8988T (cell line): Measurements from ENCODE around the gene RTP1.
"Not testable (repeated sequence)": the region's sequence is repeated elsewhere in the genome, so short reads cannot be mapped to it uniquely, and the experiment has no call there.

Experiments
- DNase-seq: peaks from one replicate; pipeline ENCODE4 v3.0.0; 2011

RTP1 gene

GRCh38 chr3:187199463-187200050, 2.3 kb downstream of the RTP1 start:
- DNase-seq = not testable (repeated sequence)

GRCh38 chr3:187205683-187206082, 8.4 kb downstream of the RTP1 start:
- DNase-seq = no peak

GRCh38 chr3:187207062-187207461, 9.8 kb downstream of the RTP1 start:
- no peak for DNase-seq

DNA sequence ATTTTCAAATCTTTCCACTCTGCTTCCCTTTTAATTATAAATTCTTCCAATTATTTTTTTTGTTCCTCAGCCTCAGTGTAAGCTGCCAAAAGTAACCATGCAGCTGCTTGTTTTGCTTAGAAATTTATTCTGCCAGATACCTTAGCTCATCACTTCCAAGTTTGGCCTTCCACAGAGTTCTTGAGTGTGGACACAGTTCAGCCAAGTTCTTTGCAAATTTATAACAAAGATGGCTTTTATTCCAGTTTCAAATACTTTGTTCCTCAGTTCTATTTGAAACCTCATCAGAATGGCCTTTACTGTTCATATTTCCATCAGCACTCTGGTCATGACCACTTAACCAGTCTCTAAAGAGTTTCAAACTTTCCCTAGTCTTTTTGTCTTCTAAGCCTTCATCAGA, 10.3 kb downstream of the RTP1 start:
- DNase-seq = no peak

DNA sequence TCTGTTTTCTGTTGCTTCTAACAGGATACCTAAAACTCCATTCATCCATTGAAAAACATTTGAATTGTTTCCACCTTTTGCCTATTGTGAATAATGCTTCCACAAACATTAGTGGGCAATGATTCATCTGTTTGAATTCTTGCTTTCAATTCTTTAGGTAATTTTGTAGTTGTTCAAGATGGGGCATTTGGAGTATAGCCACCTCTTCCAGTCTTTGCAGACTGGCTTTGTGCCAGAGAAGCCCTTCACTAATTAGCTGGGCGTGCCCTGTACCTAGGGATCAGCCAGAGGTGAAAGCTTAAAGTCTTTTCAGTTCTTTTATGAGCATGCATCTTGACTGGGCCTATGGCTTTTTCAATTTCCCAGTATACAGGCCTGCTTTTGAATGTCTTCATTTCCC, 10.9 kb downstream of the RTP1 start:
- DNase-seq = no peak

DNA sequence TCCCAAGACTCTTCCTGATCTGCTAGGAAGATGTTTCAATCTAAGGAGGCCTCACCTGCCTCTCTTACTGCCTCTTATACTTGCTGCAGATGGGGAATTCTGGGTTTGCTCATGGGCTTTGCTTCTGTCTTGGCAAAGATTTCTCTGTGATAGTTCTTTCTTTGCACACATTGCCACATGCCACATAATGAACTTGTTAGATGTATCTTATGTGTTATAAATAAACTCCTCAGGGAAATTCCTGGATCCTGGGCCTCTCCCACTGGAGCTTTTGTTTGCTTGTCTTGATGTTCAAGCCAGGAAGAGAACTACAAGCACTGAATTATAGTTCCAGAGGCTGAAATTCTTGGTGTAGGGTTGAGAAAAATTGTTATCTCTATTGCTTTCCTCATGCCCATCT, 12.2 kb downstream of the RTP1 start:
- no peak for DNase-seq

- no peak for DNase-seq
These were observed 12.8 kb downstream of the RTP1 start for GRCh38 chr3:187210091-187210490.

DNA sequence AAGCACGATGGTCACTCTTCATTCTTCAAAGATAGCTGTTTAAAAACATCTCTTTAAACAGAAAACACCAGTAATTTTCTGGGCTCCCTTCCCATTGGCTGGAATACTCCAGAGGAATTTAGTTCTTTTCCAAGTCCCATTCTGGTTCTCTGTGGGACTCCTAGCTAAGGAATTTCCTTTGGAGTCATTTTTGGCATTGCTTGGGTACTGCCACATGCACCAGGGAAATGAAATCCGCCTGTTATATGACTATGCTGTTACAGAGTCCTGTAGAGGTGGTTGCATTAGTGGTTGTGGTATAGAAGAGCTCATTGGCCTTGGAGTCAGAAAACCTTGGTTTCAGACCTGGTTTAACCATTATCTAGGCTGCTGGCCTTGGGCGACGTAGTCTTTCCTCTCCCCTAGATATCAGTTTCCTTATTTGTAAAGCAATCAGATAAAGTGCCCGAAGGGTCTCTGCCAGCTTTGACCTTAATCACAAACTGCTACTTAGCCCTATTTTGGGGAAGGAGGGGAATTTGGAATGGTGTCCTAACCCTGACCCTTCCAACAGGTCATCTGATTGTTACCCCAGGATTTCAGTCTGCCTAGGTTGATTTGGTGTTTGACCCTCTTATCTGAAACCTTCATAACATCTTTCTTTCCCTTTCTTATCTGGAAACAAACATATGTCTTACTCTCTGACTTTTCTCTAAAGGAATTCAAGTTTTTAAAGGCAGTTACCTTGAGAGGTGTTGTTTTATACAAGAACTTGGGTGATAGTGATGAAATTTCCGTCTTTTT, 13.4 kb downstream of the RTP1 start:
- DNase-seq = no peak

DNA sequence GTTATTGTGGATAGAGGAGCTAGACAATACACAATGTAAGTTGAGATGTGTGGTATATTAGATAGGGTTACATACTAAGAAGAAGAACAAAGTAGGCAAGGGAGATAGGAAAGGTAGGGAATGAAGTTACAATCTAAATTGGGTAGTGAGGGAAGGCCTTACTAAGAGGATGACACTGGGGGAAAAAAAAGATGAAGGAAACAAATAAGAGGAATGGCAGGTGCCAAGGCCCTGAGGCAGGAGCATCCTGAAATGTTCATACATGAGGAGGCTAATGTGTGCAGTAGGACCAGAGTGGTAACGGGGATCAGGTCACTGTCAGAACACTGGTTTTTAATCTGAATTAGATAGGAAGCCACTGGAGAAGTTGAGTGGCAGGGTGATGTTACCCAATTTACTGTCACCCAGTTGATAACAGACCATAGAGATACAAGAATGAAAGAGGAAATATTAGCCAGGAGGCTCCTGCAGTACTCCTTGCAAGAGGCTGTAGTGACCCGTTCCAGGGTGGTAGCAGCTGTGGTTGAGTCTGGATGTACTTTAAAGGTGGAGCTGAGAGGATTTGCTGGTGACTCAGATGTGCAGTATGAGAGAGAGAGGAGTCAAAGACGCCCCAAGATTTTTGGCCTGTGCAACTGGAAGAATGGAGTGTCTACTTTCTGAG, 14.4 kb downstream of the RTP1 start:
- no peak for DNase-seq

DNA sequence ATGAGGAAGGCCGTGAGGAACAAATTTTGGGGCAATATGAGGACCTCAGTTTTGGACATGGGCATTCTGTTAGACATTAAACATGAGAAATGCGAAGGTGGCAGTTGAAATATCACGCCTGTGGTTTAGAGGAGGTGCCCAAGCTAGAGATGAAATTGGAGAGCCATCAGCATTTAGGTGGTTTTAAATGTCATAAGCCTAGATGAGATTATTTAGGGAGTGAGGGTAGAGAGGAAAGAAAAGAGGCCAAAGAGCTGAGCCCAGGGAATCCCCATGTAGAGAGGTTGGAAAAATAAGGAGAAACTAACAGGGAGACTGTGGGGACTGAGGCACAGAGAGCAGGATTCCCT, 14.9 kb downstream of the RTP1 start:
- DNase-seq = no peak

- no peak for DNase-seq
These were observed 15.4 kb downstream of the RTP1 start for GRCh38 chr3:187212705-187213104.

DNA sequence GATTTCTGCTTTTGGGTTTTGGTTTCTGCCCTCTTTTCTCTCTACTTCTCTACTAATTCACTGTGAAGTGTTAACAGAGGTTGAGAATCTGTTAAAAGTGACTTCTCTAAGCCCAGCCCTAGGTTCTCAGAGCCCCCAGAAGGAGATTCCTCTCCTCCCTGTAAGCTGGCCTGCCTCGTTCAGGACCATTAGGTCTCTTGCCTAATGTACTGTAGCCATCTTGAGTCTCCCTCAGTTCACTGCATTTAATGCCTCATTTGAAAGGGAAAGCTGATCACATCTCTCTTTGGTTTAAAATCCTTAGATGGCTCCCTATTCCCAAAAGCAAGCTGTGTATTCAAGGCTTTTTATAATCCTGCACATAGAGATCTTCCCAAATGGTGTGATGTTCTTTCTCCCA, 16.3 kb downstream of the RTP1 start:
- no peak for DNase-seq

DNA sequence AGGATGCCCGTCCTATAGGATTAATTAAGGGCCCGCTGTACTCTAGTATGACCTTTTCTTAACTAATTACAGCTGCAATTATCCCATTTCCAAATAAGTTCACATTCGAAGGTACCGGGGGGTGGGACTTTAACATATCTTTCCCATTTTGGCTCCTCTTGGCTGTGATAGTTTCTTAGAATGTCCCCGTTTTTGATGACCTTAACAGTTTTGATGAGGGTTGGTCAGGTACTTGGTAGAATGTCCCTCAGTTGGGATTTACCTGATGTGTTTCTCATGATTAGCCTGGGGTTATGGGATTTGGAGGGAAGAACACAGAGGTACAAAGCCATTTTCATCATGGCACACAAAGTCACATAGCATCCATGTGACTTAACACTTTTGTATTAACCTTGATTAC, 18.2 kb downstream of the RTP1 start:
- no peak for DNase-seq

- no peak for DNase-seq
These were observed 25.5 kb downstream of the RTP1 start for GRCh38 chr3:187222801-187223200.

DNA sequence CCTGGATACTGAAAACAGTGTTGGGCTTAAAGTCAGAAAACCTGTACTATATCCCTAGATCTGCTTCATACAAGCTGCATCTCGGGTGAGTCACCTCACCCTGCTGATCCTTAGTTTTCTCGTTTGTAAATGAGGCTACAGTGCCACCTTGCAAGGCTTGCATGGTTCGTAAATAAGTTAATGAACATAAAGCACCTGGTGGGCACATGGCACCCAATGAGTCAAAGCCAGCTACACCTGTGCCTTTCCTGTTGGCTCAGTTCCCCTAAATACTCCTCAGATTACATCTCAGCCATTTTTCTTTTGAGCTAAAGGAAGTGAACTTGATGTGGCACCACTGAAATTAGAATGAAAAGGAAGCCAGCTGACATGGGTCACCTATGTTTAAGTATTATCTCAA, 26.5 kb downstream of the RTP1 start:
- no peak for DNase-seq

GRCh38 chr3:187227658-187228258, 30.5 kb downstream of the RTP1 start:
- DNase-seq = peak; percentile 71

- no peak for DNase-seq
These were observed 31.5 kb downstream of the RTP1 start for GRCh38 chr3:187228740-187229139.

- DNase-seq = no peak
These were observed 32.7 kb downstream of the RTP1 start for GRCh38 chr3:187230011-187230410.

DNA sequence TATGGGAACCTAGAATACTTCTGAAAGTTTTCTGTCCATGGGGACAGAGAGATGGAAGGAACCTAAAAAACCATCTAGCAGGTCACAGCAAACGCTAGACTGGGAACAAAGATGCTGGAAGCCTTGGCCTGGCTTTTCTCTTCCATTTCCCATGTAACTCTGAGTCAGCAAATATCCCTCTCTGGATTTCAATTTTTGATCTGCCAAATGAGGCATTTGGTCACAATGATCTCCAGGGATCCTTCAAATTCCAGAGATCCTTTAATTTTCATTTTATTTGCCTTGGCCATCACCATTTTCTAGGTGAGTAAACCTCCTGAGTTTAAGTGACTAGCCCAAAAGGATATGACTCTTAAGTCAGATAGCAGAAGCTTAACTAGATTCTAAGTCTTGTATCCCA, 39.7 kb downstream of the RTP1 start:
- no peak for DNase-seq

- DNase-seq = no peak
These were observed 40.5 kb downstream of the RTP1 start for GRCh38 chr3:187237741-187238140.

DNA sequence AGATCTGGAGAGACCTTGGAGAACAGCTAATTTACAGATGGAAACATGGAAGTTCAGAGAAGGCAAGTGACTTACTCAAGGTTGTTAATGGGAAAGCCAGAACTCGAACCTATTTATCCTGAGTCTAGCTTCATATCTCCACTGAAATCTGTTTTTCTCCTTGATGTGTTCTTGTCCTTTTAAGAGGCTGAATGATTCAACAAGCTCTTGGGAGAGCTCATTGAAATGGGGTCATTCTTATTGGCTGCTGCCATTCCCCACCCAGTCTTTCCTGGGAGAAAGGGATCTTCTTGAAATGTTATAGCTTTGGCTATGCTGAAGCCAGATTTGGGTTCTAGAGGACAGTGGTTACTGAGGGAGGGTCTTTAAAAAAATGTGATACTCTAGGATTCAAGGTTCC, 41.0 kb downstream of the RTP1 start:
- no peak for DNase-seq

- DNase-seq = not testable (repeated sequence)
These were observed 41.5 kb downstream of the RTP1 start for GRCh38 chr3:187238835-187239234.

- no peak for DNase-seq
These were observed 45.1 kb downstream of the RTP1 start for GRCh38 chr3:187242435-187242834.

GRCh38 chr3:187242900-187243299, 45.6 kb downstream of the RTP1 start:
- no peak for DNase-seq
